ENCODE results near the gene BRINP1.

DNA sequence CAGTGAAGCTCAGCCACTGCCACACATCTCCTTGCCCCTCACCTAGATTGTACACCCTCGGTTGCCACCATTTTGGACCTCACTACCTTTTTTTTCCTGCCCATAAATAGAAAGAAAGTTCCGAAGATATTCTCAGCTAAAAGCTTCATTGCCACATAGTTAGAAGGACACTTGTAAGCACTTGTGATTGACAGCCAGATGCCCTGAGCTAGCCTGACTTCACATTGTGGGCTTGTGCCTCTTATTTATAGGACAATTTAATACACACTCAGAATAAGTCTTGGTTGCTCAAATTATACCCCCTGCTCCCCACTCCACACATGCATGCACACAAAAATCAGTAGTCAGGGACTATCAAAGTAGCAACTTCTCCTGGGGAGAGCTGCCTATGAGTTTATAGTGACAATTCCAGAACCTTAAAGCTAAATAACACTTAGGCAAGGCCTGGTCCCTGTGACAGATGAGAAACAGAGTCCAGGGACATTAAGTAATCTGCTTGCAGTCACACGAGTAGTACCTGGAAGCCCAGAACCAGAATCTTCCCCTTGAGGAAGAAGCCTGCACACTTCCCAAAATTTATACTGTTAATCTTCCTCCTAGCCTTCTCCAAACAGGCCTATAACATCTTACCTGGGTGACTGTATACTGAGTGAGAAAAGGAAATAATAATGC lies 184.8 kb downstream of the BRINP1 start:
- TF ChIP-seq, protein P1, sequence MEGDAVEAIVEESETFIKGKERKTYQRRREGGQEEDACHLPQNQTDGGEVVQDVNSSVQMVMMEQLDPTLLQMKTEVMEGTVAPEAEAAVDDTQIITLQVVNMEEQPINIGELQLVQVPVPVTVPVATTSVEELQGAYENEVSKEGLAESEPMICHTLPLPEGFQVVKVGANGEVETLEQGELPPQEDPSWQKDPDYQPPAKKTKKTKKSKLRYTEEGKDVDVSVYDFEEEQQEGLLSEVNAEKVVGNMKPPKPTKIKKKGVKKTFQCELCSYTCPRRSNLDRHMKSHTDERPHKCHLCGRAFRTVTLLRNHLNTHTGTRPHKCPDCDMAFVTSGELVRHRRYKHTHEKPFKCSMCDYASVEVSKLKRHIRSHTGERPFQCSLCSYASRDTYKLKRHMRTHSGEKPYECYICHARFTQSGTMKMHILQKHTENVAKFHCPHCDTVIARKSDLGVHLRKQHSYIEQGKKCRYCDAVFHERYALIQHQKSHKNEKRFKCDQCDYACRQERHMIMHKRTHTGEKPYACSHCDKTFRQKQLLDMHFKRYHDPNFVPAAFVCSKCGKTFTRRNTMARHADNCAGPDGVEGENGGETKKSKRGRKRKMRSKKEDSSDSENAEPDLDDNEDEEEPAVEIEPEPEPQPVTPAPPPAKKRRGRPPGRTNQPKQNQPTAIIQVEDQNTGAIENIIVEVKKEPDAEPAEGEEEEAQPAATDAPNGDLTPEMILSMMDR (IDR thresholded peaks at IDR 0.05; ENCODE audit: insufficient read depth, low read length, poor library complexity, severe bottlenecking), result no peak
- no peak for TF ChIP-seq EZH2phosphoT487 (conservative IDR thresholded peaks at IDR 0.05; ENCODE audit: low read length)
